ENCODE data around the gene UBE4B.

The UBE4B gene

GRCh38 chr1:10042746-10043145 lies 10.0 kb downstream of the UBE4B start:
- no peak for DNase-seq (ENCODE audit: low read depth)

- DNase-seq (ENCODE audit: low read depth): no peak
Observed at GRCh38 chr1:10045480-10046355, 13.0 kb downstream of the UBE4B start.

GRCh38 chr1:10046356-10047085 lies 13.8 kb downstream of the UBE4B start:
- DNase-seq (ENCODE audit: low read depth): no peak

GRCh38 chr1:10048601-10049000 lies 15.8 kb downstream of the UBE4B start:
- DNase-seq (ENCODE audit: low read depth): no peak

- DNase-seq (ENCODE audit: low read depth): no peak
Observed at GRCh38 chr1:10050611-10051010, 17.9 kb downstream of the UBE4B start.

- no peak for DNase-seq (ENCODE audit: low read depth)
Observed at GRCh38 chr1:10051656-10052055, 18.9 kb downstream of the UBE4B start.

- no peak for DNase-seq (ENCODE audit: low read depth)
Observed at GRCh38 chr1:10052347-10052746, 19.6 kb downstream of the UBE4B start.

GRCh38 chr1:10054465-10054864 lies 21.7 kb downstream of the UBE4B start:
- no peak for DNase-seq (ENCODE audit: low read depth)

- no peak for DNase-seq (ENCODE audit: low read depth)
Observed at GRCh38 chr1:10056599-10056987, 23.8 kb downstream of the UBE4B start.

- DNase-seq (ENCODE audit: low read depth): no peak
Observed at GRCh38 chr1:10057343-10057742, 24.6 kb downstream of the UBE4B start.

GRCh38 chr1:10057796-10058195 lies 25.0 kb downstream of the UBE4B start:
- no peak for DNase-seq (ENCODE audit: low read depth)

- DNase-seq (ENCODE audit: low read depth): no peak
Observed at GRCh38 chr1:10059342-10059718, 26.6 kb downstream of the UBE4B start.

GRCh38 chr1:10060311-10061100 lies 27.7 kb downstream of the UBE4B start:
- DNase-seq (ENCODE audit: low read depth): no peak

- no peak for DNase-seq (ENCODE audit: low read depth)
Observed at GRCh38 chr1:10061276-10061675, 28.5 kb downstream of the UBE4B start.

GRCh38 chr1:10063878-10064277 lies 31.1 kb downstream of the UBE4B start:
- no peak for DNase-seq (ENCODE audit: low read depth)

- no peak for DNase-seq (ENCODE audit: low read depth)
Observed at GRCh38 chr1:10064416-10065343, 31.9 kb downstream of the UBE4B start.

GRCh38 chr1:10065344-10065685 lies 32.6 kb downstream of the UBE4B start:
- DNase-seq (ENCODE audit: low read depth): no peak

GRCh38 chr1:10065760-10066159 lies 33.0 kb downstream of the UBE4B start:
- DNase-seq (ENCODE audit: low read depth): no peak

- no peak for DNase-seq (ENCODE audit: low read depth)
Observed at GRCh38 chr1:10068605-10069294, 36.0 kb downstream of the UBE4B start.

- no peak for DNase-seq (ENCODE audit: low read depth)
Observed at GRCh38 chr1:10070206-10070605, 37.4 kb downstream of the UBE4B start.

GRCh38 chr1:10071640-10072039 lies 38.9 kb downstream of the UBE4B start:
- no peak for DNase-seq (ENCODE audit: low read depth)

All from activated T-helper 9 cell treated with anti-CD3 and anti-CD28 coated beads, Interleukin-2, amount 50 U/mL, for 16 hours (primary cell).